ENCODE measurements around the gene HSD17B2. TPM values are rescaled to one million over a fixed set of nuclear protein-coding genes. Genes with fewer than 3 reads are reported as not detected.

The HSD17B2 gene
- total and polyA plus RNA-seq, 2 donors from 2014 or later = 0.79 to 1.8 TPM

GRCh38 chr16:81992859-81993258 lies 42.2 kb upstream of the HSD17B2 start:
- peaks cover 0 to 6% (median 0%) of the 10 kb centered on the region in 3 donors for H3K4me1 ChIP-seq (ENCODE audit: control insufficient read depth in 2 of 3, insufficient read depth in 2 of 3, low read depth in 1 of 3, low read length in 3 of 3)
- H3K36me3 ChIP-seq (ENCODE audit: control insufficient read depth in 2 of 3, insufficient read depth in 3 of 3, low read length in 3 of 3) = no peaks in the 10 kb centered on the region
- TF ChIP-seq CTCF (IDR thresholded peaks at IDR 0.05; ENCODE audit: borderline replicate concordance, extremely low read depth, insufficient read depth) = no peak
- H3K9ac ChIP-seq (ENCODE audit: low read length in 3 of 3) = no peak overlapping the region
- H3K4me3 ChIP-seq (ENCODE audit: low read length in 3 of 3) = no peak overlapping the region
- no peaks in the 10 kb centered on the region for H3K9me3 ChIP-seq (ENCODE audit: control insufficient read depth in 2 of 3, insufficient read depth in 1 of 3, low read length in 3 of 3)
- H3K27me3 ChIP-seq (ENCODE audit: control insufficient read depth, insufficient read depth, low read length) = no peaks in the 10 kb centered on the region
- no peak overlapping the region for H3K27ac ChIP-seq (ENCODE audit: low read depth in 2 of 2, low read length in 2 of 2)
- no peak for FAIRE-seq
- intact Hi-C loops (cut with DNase I) = no loop called here
- no peak for DNase-seq

- H3K36me3 ChIP-seq (ENCODE audit: control insufficient read depth in 2 of 3, insufficient read depth in 3 of 3, low read length in 3 of 3) = peaks cover 0 to 13% (median 0%) of the 10 kb centered on the region in 3 donors
- H3K27ac ChIP-seq (ENCODE audit: low read depth in 2 of 2, low read length in 2 of 2) = no peak overlapping the region
- peaks cover 0 to 6% (median 0%) of the 10 kb centered on the region in 3 donors for H3K4me1 ChIP-seq (ENCODE audit: control insufficient read depth in 2 of 3, insufficient read depth in 2 of 3, low read depth in 1 of 3, low read length in 3 of 3)
- FAIRE-seq (no peak), DNase-seq (no peak)
- H3K4me3 ChIP-seq (ENCODE audit: low read length in 3 of 3) = no peak overlapping the region
- TF ChIP-seq CTCF (IDR thresholded peaks at IDR 0.05; ENCODE audit: borderline replicate concordance, extremely low read depth, insufficient read depth) = no peak
- H3K9ac ChIP-seq (ENCODE audit: low read length in 3 of 3) = no peak overlapping the region
- no peaks in the 10 kb centered on the region for H3K27me3 ChIP-seq (ENCODE audit: control insufficient read depth, insufficient read depth, low read length)
- intact Hi-C loops (cut with DNase I) = no loop called here
- no peaks in the 10 kb centered on the region for H3K9me3 ChIP-seq (ENCODE audit: control insufficient read depth in 2 of 3, insufficient read depth in 1 of 3, low read length in 3 of 3)
These were observed 40.6 kb upstream of the HSD17B2 start for GRCh38 chr16:81994485-81994884.

- intact Hi-C loops (cut with DNase I) = no loop called here
- no peak overlapping the region for H3K27ac ChIP-seq (ENCODE audit: low read depth in 2 of 2, low read length in 2 of 2)
- TF ChIP-seq CTCF (IDR thresholded peaks at IDR 0.05; ENCODE audit: borderline replicate concordance, extremely low read depth, insufficient read depth) = no peak
These were observed 39.4 kb upstream of the HSD17B2 start for GRCh38 chr16:81995651-81996050.

More at GRCh38 chr16:81995651-81996050, 39.4 kb upstream of the HSD17B2 start:
- H3K27me3 ChIP-seq (ENCODE audit: control insufficient read depth, insufficient read depth, low read length) = no peaks in the 10 kb centered on the region
- no peak for DNase-seq
- peaks cover 0 to 6% (median 0%) of the 10 kb centered on the region in 3 donors for H3K4me1 ChIP-seq (ENCODE audit: control insufficient read depth in 2 of 3, insufficient read depth in 2 of 3, low read depth in 1 of 3, low read length in 3 of 3)
- H3K36me3 ChIP-seq (ENCODE audit: control insufficient read depth in 2 of 3, insufficient read depth in 3 of 3, low read length in 3 of 3) = peaks cover 0 to 22% (median 0%) of the 10 kb centered on the region in 3 donors
- no peak for FAIRE-seq
- no peaks in the 10 kb centered on the region for H3K9me3 ChIP-seq (ENCODE audit: control insufficient read depth in 2 of 3, insufficient read depth in 1 of 3, low read length in 3 of 3)
- no peak overlapping the region for H3K9ac ChIP-seq (ENCODE audit: low read length in 3 of 3)
- H3K4me3 ChIP-seq (ENCODE audit: low read length in 3 of 3) = no peak overlapping the region

Measured in kidney (tissue), 14 donors.